H9 (cell line): ENCODE measurements around the gene RABGAP1L. TPM values are rescaled to one million over a fixed set of nuclear protein-coding genes. Genes with fewer than 3 reads are reported as not detected.
A peak's percentile ranks its signal among the peaks of the same experiment; 100 is the strongest.

Source experiments
- DNase-seq: peaks from one replicate; pipeline ENCODE4 v3.0.0-alpha.2; 2017
- H2AFZ ChIP-seq: one replicate; pipeline ENCODE4 v1.6.1; 2013; ENCODE audit warnings: mild to moderate bottlenecking, low read length, control low read depth, moderate library complexity
- H2AK5ac ChIP-seq: 2 replicates; pipeline ENCODE4 v1.6.1; 2013; ENCODE audit warnings: low read length, control low read depth, mixed read lengths; ENCODE audit not compliant: insufficient read length
- H2BK120ac ChIP-seq: one replicate; pipeline ENCODE4 v1.6.1; 2013; ENCODE audit warnings: low read depth, mild to moderate bottlenecking, low read length, control low read depth, inconsistent platforms; ENCODE audit not compliant: poor library complexity, severe bottlenecking
- H2BK12ac ChIP-seq: 2 replicates; pipeline ENCODE4 v1.6.1; 2013; ENCODE audit warnings: low read length, control low read depth, mixed read lengths, low read depth; ENCODE audit not compliant: insufficient read length
- H2BK15ac ChIP-seq: 2 replicates; pipeline ENCODE4 v1.6.1; 2013; ENCODE audit warnings: low read depth, low read length, control low read depth
- H2BK20ac ChIP-seq: one replicate; pipeline ENCODE4 v1.6.1; 2013; ENCODE audit warnings: low read depth, mild to moderate bottlenecking, low read length, control low read depth, inconsistent platforms; ENCODE audit not compliant: poor library complexity, severe bottlenecking
- H2BK5ac ChIP-seq: 2 replicates; pipeline ENCODE4 v1.6.1; 2013; ENCODE audit warnings: low read length, control low read depth, mixed read lengths; ENCODE audit not compliant: insufficient read length
- H3K14ac ChIP-seq: 2 replicates; pipeline ENCODE4 v1.6.1; 2013; ENCODE audit warnings: low read length, control low read depth; ENCODE audit not compliant: insufficient read depth
- H3K18ac ChIP-seq: 2 replicates; pipeline ENCODE4 v1.6.1; 2013; ENCODE audit warnings: low read depth, mild to moderate bottlenecking, mixed read lengths, low read length, control low read depth; ENCODE audit not compliant: insufficient read length
- H3K23ac ChIP-seq: 2 replicates; pipeline ENCODE4 v1.6.1; 2013; ENCODE audit warnings: low read length, control low read depth, mixed read lengths, low read depth; ENCODE audit not compliant: insufficient read length
- H3K23me2 ChIP-seq: 2 replicates; pipeline ENCODE4 v1.6.1; 2013; ENCODE audit warnings: low read depth, mild to moderate bottlenecking, mixed read lengths, low read length, control low read depth; ENCODE audit not compliant: insufficient read length, poor library complexity, severe bottlenecking
- H3K27ac ChIP-seq: 2 replicates; pipeline ENCODE4 v1.5.1; 2013; ENCODE audit warnings: low read length, control low read depth, mixed read lengths, low read depth; ENCODE audit not compliant: insufficient read length
- H3K27me3 ChIP-seq: 2 replicates; pipeline ENCODE4 v1.6.1; 2013; ENCODE audit warnings: low read length, control low read depth, inconsistent platforms; ENCODE audit not compliant: insufficient read depth
- H3K4ac ChIP-seq: 2 replicates; pipeline ENCODE4 v1.6.1; 2013; ENCODE audit warnings: low read depth, mild to moderate bottlenecking, control low read depth, inconsistent platforms, low read length, moderate library complexity
- H3K4me1 ChIP-seq: 2 replicates; pipeline ENCODE4 v1.6.1; 2013; ENCODE audit warnings: low read length, control low read depth, inconsistent platforms; ENCODE audit not compliant: insufficient read depth
- H3K4me2 ChIP-seq: 2 replicates; pipeline ENCODE4 v1.6.1; 2013; ENCODE audit warnings: low read length, control low read depth, mixed read lengths; ENCODE audit not compliant: insufficient read length, insufficient read depth
- H3K56ac ChIP-seq: 2 replicates; pipeline ENCODE4 v1.6.1; 2013; ENCODE audit warnings: low read depth, mild to moderate bottlenecking, mixed read lengths, low read length, control low read depth; ENCODE audit not compliant: insufficient read length
- H3K79me1 ChIP-seq: 2 replicates; pipeline ENCODE4 v1.6.1; 2013; ENCODE audit warnings: low read depth, mild to moderate bottlenecking, moderate library complexity, low read length, control low read depth, inconsistent platforms; ENCODE audit not compliant: insufficient read depth, poor library complexity, severe bottlenecking
- H3K79me2 ChIP-seq: 2 replicates; pipeline ENCODE4 v1.6.1; 2013; ENCODE audit warnings: low read length, control low read depth, inconsistent platforms; ENCODE audit not compliant: insufficient read depth
- H3K9ac ChIP-seq: 2 replicates; pipeline ENCODE4 v1.6.1; 2013; ENCODE audit warnings: low read length, control low read depth, mixed read lengths; ENCODE audit not compliant: insufficient read length; ENCODE audit errors: extremely low read depth
- H3K9me3 ChIP-seq: one replicate; pipeline ENCODE4 v1.6.1; 2013; ENCODE audit warnings: low read depth, low read length, inconsistent platforms; ENCODE audit not compliant: control insufficient read depth
- H3T11ph ChIP-seq: one replicate; pipeline ENCODE4 v1.6.1; 2013; ENCODE audit warnings: mild to moderate bottlenecking, low read length, control low read depth, inconsistent platforms
- H4K20me1 ChIP-seq: one replicate; pipeline ENCODE4 v1.6.1; 2013; ENCODE audit not compliant: control insufficient read depth, insufficient read length, insufficient read depth
- H4K5ac ChIP-seq: 2 replicates; pipeline ENCODE4 v1.6.1; 2013; ENCODE audit warnings: low read depth, mild to moderate bottlenecking, mixed read lengths, low read length, control low read depth; ENCODE audit not compliant: insufficient read length
- H4K8ac ChIP-seq: replicated peaks from 2 replicates; pipeline ENCODE4 v1.6.1; 2013; ENCODE audit warnings: low read length, control low read depth, mixed read lengths, low read depth; ENCODE audit not compliant: insufficient read length
- H4K91ac ChIP-seq: 2 replicates; pipeline ENCODE4 v1.6.1; 2013; ENCODE audit warnings: low read depth, mild to moderate bottlenecking, moderate library complexity, mixed read lengths, low read length, control low read depth; ENCODE audit not compliant: insufficient read length
- H3K27ac Mint-ChIP-seq, 3 experiments: 2 replicates in 2 of 3; 3 replicates in 1 of 3; pipeline ENCODE4 v1.8.0; 2020 to 2021; ENCODE audit warnings: mixed read lengths in 3 of 3, mild to moderate bottlenecking in 1 of 3, moderate library complexity in 1 of 3
- H3K27me3 Mint-ChIP-seq: 2 replicates; pipeline ENCODE4 v1.8.0; 2021; ENCODE audit warnings: low read depth, mild to moderate bottlenecking, moderate library complexity, mixed read lengths
- H3K36me3 Mint-ChIP-seq, 3 experiments: 2 replicates in 2 of 3; 3 replicates in 1 of 3; pipeline ENCODE4 v1.8.0; 2020 to 2021; ENCODE audit warnings: low read depth in 3 of 3, mixed read lengths in 3 of 3; ENCODE audit not compliant: insufficient read depth in 1 of 3
- H3K4me1 Mint-ChIP-seq, 2 experiments: 2 replicates each; pipeline ENCODE4 v1.8.0; 2020; ENCODE audit warnings: mixed read lengths in 2 of 2
- H3K4me3 Mint-ChIP-seq, 2 experiments: 2 replicates in 1 of 2; 3 replicates in 1 of 2; pipeline ENCODE4 v1.8.0; 2020 to 2021; ENCODE audit warnings: mild to moderate bottlenecking in 2 of 2, mixed read lengths in 2 of 2, moderate library complexity in 1 of 2
- H3K9me3 Mint-ChIP-seq, 2 experiments: 2 replicates in 1 of 2; 3 replicates in 1 of 2; pipeline ENCODE4 v1.8.0; 2020; ENCODE audit warnings: mild to moderate bottlenecking in 2 of 2, mixed read lengths in 2 of 2, moderate library complexity in 1 of 2
- WGBS: extraction: QIAGEN DNeasy Blood & Tissue Kit; methylation state at CpG from one replicate; pipeline ENCODE4 v1.1.7; 2013; ENCODE audit warnings: missing lambda C conversion rate, low lambda C conversion rate, mixed read lengths; ENCODE audit not compliant: insufficient read length; ENCODE audit errors: extremely low coverage; 5-methylcytosine and 5-hydroxymethylcytosine counted together
- total RNA-seq: library from RNA; stranded (reverse); gene quantifications from 2 replicates; pipeline ENCODE4 v1.2.1, GENCODE V29; 2021
- TF ChIP-seq, protein P1 (sequence below): fragments of 200-600 bp; sonication (generic); conservative IDR thresholded peaks from 3 replicates; pipeline ENCODE4 v1.8.0; 2021; ENCODE audit warnings: antibody characterized with exemption, mild to moderate bottlenecking

The RABGAP1L gene
- total RNA-seq, 1 experiment from 2014 or later, result 147 TPM

DNA sequence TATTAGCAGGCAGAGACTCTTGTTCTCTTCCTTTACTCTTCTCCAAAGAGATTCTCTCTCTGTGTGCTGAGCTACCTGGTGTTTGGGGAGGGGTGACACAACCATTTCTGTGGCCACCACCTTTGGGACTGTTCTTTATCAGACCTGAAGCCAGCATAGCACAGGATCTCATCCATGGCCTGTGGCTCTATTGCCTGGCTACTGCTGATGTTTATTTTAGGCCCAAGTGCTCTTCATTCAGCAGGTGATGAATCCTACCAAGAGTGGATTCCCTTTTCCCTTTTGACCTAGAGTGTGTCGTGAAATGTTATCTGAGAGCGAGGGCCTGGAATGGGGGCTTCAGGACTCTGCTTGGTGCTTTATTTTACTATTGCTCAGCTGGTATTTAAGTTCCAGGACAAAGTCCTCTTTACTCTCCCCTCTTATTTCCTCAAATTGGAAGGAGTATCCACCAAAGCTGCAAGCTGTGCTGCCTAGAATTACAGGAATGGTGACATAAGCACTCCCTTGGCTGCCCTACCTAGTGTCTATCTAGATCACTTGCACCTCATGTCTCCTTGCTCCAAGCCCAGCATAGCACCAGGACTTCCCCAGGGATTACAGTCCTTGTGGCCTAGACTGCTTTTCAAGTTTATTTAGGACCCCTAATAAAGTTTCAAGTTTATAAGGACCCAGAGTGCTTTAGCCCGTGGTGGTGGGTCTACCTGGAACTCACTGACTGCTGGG is 193.7 kb downstream of the RABGAP1L start:
- Mint-ChIP-seq H3K27me3 (no peaks in the 10 kb centered on the region; the same call in 1 of the 2 replicates), H3K4me1 (no peaks in the 10 kb centered on the region), H3K36me3 (peaks cover 7 to 11% (median 8%) of the 10 kb centered on the region in 3 experiments), H3K27ac (0 out of 7 replicates have a peak overlapping the region, but pooled peaks of 1 of the 3 experiments have one; percentile 12), H3K9me3 (peaks cover 10 to 11% of the 10 kb centered on the region in 2 experiments), H3K4me3 (no peak overlapping the region)
- Histone ChIP-seq H2BK12ac (no peak overlapping the region), H2BK120ac (no peak overlapping the region), H2AFZ (no peak overlapping the region), H3K9me3 (no peaks in the 10 kb centered on the region), H3K4me1 (no peaks in the 10 kb centered on the region), H3K14ac (no peak overlapping the region), H3K9ac (no peak overlapping the region), H4K20me1 (no peaks in the 10 kb centered on the region), H4K91ac (no peak overlapping the region), H3K4me2 (no peak overlapping the region), H3K27ac (no peak overlapping the region), H3K4ac (no peak overlapping the region), H2BK20ac (no peak overlapping the region), H3K18ac (no peak overlapping the region), H3K79me1 (no peaks in the 10 kb centered on the region), H3K23me2 (no peaks in the 10 kb centered on the region), H2AK5ac (no peak overlapping the region), H3K27me3 (no peaks in the 10 kb centered on the region), H4K8ac (no peak overlapping the region), H4K5ac (no peak overlapping the region), H3K79me2 (no peaks in the 10 kb centered on the region), H3T11ph (no peak overlapping the region), H3K56ac (no peak overlapping the region), H2BK15ac (no peak overlapping the region), H2BK5ac (no peak overlapping the region), H3K23ac (no peak overlapping the region)
- no CpG with 5 or more reads among the region's 3 CpGs for WGBS
- no peak for DNase-seq
- TF ChIP-seq, protein P1, sequence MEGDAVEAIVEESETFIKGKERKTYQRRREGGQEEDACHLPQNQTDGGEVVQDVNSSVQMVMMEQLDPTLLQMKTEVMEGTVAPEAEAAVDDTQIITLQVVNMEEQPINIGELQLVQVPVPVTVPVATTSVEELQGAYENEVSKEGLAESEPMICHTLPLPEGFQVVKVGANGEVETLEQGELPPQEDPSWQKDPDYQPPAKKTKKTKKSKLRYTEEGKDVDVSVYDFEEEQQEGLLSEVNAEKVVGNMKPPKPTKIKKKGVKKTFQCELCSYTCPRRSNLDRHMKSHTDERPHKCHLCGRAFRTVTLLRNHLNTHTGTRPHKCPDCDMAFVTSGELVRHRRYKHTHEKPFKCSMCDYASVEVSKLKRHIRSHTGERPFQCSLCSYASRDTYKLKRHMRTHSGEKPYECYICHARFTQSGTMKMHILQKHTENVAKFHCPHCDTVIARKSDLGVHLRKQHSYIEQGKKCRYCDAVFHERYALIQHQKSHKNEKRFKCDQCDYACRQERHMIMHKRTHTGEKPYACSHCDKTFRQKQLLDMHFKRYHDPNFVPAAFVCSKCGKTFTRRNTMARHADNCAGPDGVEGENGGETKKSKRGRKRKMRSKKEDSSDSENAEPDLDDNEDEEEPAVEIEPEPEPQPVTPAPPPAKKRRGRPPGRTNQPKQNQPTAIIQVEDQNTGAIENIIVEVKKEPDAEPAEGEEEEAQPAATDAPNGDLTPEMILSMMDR, result no peak
